HepG2 (cell line): ENCODE data around the gene ETFA. TPM values are rescaled to one million over a fixed set of nuclear protein-coding genes. Genes with fewer than 3 reads are reported as not detected.
A peak's percentile ranks its signal among the peaks of the same experiment; 100 is the strongest.

Source experiments
- AGO2 ChIP-seq: fragments of 200-400 bp; formaldehyde crosslinking; optimal IDR thresholded peaks from 2 replicates; pipeline ENCODE3; 2017; ENCODE audit warnings: mild to moderate bottlenecking, low read depth, low read length, moderate library complexity
- CBX5 ChIP-seq: sonication (generic); formaldehyde crosslinking; IDR thresholded peaks from 2 replicates; pipeline ENCODE4 v1.4.0; 2020; ENCODE audit warnings: missing genetic modification reagents, borderline replicate concordance
- CC2D1A ChIP-seq: sonication (generic); formaldehyde crosslinking; IDR thresholded peaks from 2 replicates; pipeline ENCODE4 v1.8.1; 2023; ENCODE audit warnings: mild to moderate bottlenecking, missing genetic modification reagents
- DNMT3B ChIP-seq: conservative IDR thresholded peaks from 2 replicates; pipeline ENCODE4 v1.6.1; 2016; ENCODE audit warnings: missing biosample characterization, control low read depth
- HNF1B ChIP-seq: sonication (generic); formaldehyde crosslinking; IDR thresholded peaks from 2 replicates; pipeline ENCODE4 v1.5.1; 2020; ENCODE audit warnings: mild to moderate bottlenecking, moderate library complexity, missing genetic modification reagents
- PREB ChIP-seq: sonication (generic); formaldehyde crosslinking; IDR thresholded peaks from 2 replicates; pipeline ENCODE4 v1.4.0; 2020; ENCODE audit warnings: missing genetic modification reagents
- SMYD3 ChIP-seq: sonication (generic); formaldehyde crosslinking; IDR thresholded peaks from 2 replicates; pipeline ENCODE4 v1.8.1; 2023; ENCODE audit warnings: mild to moderate bottlenecking, missing genetic modification reagents
- ZFYVE20 ChIP-seq: sonication (generic); formaldehyde crosslinking; IDR thresholded peaks from 2 replicates; pipeline ENCODE4 v1.8.0; 2023; ENCODE audit warnings: low read depth, mild to moderate bottlenecking, moderate library complexity, missing genetic modification reagents, borderline replicate concordance
- ZNF142 ChIP-seq: sonication (generic); formaldehyde crosslinking; IDR thresholded peaks from 2 replicates; pipeline ENCODE4 v1.4.0; 2020; ENCODE audit warnings: missing genetic modification reagents
- ZNF18 ChIP-seq: sonication (generic); formaldehyde crosslinking; IDR thresholded peaks from 2 replicates; pipeline ENCODE4 v1.8.0; 2022; ENCODE audit warnings: mild to moderate bottlenecking, missing genetic modification reagents; ENCODE audit not compliant: insufficient replicate concordance
- ZNF329 ChIP-seq: sonication (generic); formaldehyde crosslinking; IDR thresholded peaks from 2 replicates; pipeline ENCODE4 v1.9.0; 2021; ENCODE audit warnings: low read depth, mild to moderate bottlenecking, missing genetic modification reagents
- ZNF337 ChIP-seq: sonication (generic); formaldehyde crosslinking; IDR thresholded peaks from 2 replicates; pipeline ENCODE4 v1.5.1; 2020; ENCODE audit warnings: missing genetic modification reagents, low read depth, mild to moderate bottlenecking, borderline replicate concordance
- ZNF460 ChIP-seq: sonication (generic); formaldehyde crosslinking; IDR thresholded peaks from 2 replicates; pipeline ENCODE4 v1.5.1; 2020; ENCODE audit warnings: missing genetic modification reagents, mild to moderate bottlenecking, borderline replicate concordance
- ZNF784 ChIP-seq: sonication (generic); formaldehyde crosslinking; IDR thresholded peaks from 2 replicates; pipeline ENCODE4 v1.5.1; 2020; ENCODE audit warnings: missing genetic modification reagents, mild to moderate bottlenecking, borderline replicate concordance
- ZNF850 ChIP-seq: sonication (generic); formaldehyde crosslinking; conservative IDR thresholded peaks from 2 replicates; pipeline ENCODE4 v1.9.0; 2021; ENCODE audit warnings: mild to moderate bottlenecking, missing genetic modification reagents
- ZSCAN9 ChIP-seq: IDR thresholded peaks from 2 replicates; pipeline ENCODE4 v1.6.1; 2016; ENCODE audit warnings: borderline replicate concordance
- polyA plus RNA-seq, 8 experiments: library from polyadenylated mRNA; depleted of rRNA in 3 of 8; stranded (reverse) in 7 of 8; unstranded in 1 of 8; fragments of >200 nt; fragmentation: Illumina TruSeq in 4 of 8; extraction: Trizol in 4 of 8; gene quantifications; 2 replicates each; pipeline versions ENCODE4 v1.2.1 to v1.2.3, GENCODE V29; 2011 to 2016; ENCODE audit warnings: low read depth in 4 of 8, missing spikeins in 1 of 8, mixed read lengths in 1 of 8; ENCODE audit not compliant: insufficient read depth in 1 of 8
- total RNA-seq, 5 experiments: library from RNA; depleted of rRNA; stranded (reverse); fragments of >200 nt; fragmentation: Illumina TruSeq; extraction: Trizol; gene quantifications; 2 replicates each; pipeline ENCODE4 v1.2.3, GENCODE V29; 2016; ENCODE audit warnings: low read depth in 1 of 5

Gene ETFA
- total and polyA plus RNA-seq, 2 of the 13 experiments (the other 11 are each of a cell fraction or from before 2014, with no cell fraction given), result 291 to 396 TPM

GRCh38 chr15:76196269-76197231, 114.7 kb downstream of the ETFA start (continued):
- no peak for TF ChIP-seq CBX5 (CRISPR knock-in tag)
- peak; percentile 33 for TF ChIP-seq AGO2
- no peak for TF ChIP-seq ZNF850 (CRISPR knock-in tag)
- no peak for TF ChIP-seq CC2D1A
- TF ChIP-seq ZNF460 (CRISPR knock-in tag), result no peak
- no peak for TF ChIP-seq SMYD3 (CRISPR knock-in tag)
- no peak for TF ChIP-seq ZNF329 (CRISPR knock-in tag)
- no peak for TF ChIP-seq ZFYVE20 (CRISPR knock-in tag)
- 0 out of 2 replicates have a peak, but pooled peaks have one; percentile 52 for TF ChIP-seq ZNF142 (CRISPR knock-in tag)
- peak; percentile 28; the same call in 1 of the 2 replicates for TF ChIP-seq HNF1B (CRISPR knock-in tag)
- peak; percentile 92 for TF ChIP-seq ZSCAN9
- peak; percentile 18 for TF ChIP-seq ZNF18 (CRISPR knock-in tag)
- no peak for TF ChIP-seq PREB (CRISPR knock-in tag)
- no peak for TF ChIP-seq ZNF784
- peak; percentile 83; the same call in 1 of the 2 replicates for TF ChIP-seq DNMT3B
- TF ChIP-seq ZNF337 (CRISPR knock-in tag), result 0 out of 2 replicates have a peak, but pooled peaks have one; percentile 38
